Suprapubic skin (tissue), 4 donors: ENCODE measurements around the gene UCN3.
"Not testable (repeated sequence)": the region's sequence is repeated elsewhere in the genome, so short reads cannot be mapped to it uniquely, and the experiment has no call there.

Experiments
- CTCF ChIP-seq, 2 donors: fragments of 200-600 bp in 1 of 2; fragments of 450-650 bp in 1 of 2; sonication (generic) in 1 of 2; IDR thresholded peaks; one replicate each; pipeline ENCODE4 v1.5.1; 2016 to 2019; ENCODE audit warnings: antibody characterized with exemption in 2 of 2, mild to moderate bottlenecking in 1 of 2, moderate library complexity in 1 of 2
- EP300 ChIP-seq: sonication (generic); formaldehyde crosslinking; IDR thresholded peaks from one replicate; pipeline ENCODE4 v1.6.1; 2017; ENCODE audit warnings: antibody characterized with exemption
- POLR2A ChIP-seq, 2 donors: fragments of 450-650 bp; IDR thresholded peaks; one replicate each; pipeline ENCODE4 v1.6.1; 2017; ENCODE audit warnings: antibody characterized with exemption in 2 of 2, mild to moderate bottlenecking in 2 of 2, moderate library complexity in 2 of 2
- POLR2AphosphoS5 ChIP-seq, 3 donors: sonication (generic); formaldehyde crosslinking; IDR thresholded peaks; one replicate each; pipeline ENCODE4 v1.6.1; 2017; ENCODE audit warnings: antibody characterized with exemption in 3 of 3

DNA sequence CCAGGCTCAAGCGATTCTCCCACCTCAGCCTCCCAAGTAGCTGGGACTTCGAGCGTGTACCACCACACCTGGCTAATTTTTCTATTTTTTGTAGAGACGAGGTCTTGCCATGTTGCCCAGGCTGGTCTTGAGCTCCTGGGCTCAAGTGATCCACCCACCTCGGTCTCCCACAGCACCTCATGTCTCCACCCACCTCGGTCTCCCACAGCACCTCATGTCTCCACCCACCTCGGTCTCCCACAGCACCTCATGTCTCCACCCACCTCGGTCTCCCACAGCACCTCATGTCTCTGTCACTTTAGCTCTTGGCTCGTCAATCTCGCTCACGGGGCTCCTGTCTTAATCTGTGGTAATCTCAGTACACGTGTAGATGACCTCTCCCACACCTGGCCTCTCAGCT lies 15.6 kb downstream of the UCN3 start:
- TF ChIP-seq CTCF (IDR thresholded peaks at IDR 0.05); POLR2AphosphoS5 (IDR thresholded peaks at IDR 0.05); POLR2A (IDR thresholded peaks at IDR 0.05); EP300: not testable (repeated sequence)
